Measurements from ENCODE around the gene LONRF3. TPM values are rescaled to one million over a fixed set of nuclear protein-coding genes. Genes with fewer than 3 reads are reported as not detected.

Gene LONRF3
- total RNA-seq, 1 donor: 0.36 TPM

DNA sequence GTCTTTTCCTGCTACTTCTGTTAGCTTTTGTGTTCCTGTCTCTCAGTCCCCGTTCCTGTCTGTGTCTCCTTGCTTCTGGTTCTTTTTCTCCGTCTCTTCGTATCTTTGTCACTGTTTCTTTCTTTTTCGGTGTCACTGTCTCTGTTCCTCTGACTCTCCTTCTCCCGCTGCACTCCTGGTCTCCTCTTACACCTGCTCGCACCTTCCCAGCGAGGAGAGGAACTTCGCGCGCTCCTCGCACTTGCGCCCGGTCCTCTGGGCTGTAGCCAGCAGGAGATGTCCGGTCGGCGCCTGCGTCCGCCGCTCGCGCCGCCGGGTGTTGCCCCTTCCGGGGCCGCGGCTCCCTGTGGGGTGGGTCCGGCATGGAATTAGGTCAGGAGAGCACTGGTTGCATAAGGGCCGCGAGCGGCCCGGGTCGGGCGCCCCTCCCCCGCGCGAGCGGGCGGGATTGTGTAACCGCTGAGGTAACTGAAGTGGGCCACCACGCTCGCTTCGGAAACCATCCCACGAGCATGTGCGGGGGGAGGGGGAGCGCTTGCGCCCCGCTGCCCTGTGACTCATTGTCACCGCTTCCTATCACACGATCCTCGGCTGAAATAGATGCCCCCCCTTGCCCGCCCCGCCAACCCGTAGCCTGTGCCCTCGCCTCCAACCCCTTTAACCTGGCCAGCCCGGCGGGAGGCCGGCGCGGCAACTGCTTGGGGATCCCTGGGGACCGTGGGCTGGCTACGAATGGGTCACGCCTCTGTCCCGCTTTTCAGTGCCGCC lies 1.6 kb downstream of the LONRF3 start:
- Histone ChIP-seq H3K27me3 (ENCODE audit: insufficient read depth, low read length) (peaks cover 43% of the 10 kb centered on the region), H3K9me3 (ENCODE audit: low read depth, low read length) (no peaks in the 10 kb centered on the region), H3K79me2 (ENCODE audit: insufficient read depth, low read length) (no peaks in the 10 kb centered on the region), H2AFZ (ENCODE audit: low read length) (no peak overlapping the region), H3K36me3 (ENCODE audit: insufficient read depth, low read length) (no peaks in the 10 kb centered on the region), H4K20me1 (ENCODE audit: insufficient read depth, low read length) (no peaks in the 10 kb centered on the region), H3K4me2 (ENCODE audit: insufficient read depth, low read length) (peak overlapping the region; percentile 70), H3K4me3 (ENCODE audit: insufficient read depth, low read length) (peak overlapping the region; percentile 55), H3K4me1 (ENCODE audit: insufficient read depth, low read length) (no peaks in the 10 kb centered on the region), H3K27ac (ENCODE audit: low read depth, low read length) (no peak overlapping the region)
- DNase-seq (ENCODE audit: insufficient read length, low spot score, missing footprints): peak; percentile 78
- TF ChIP-seq, protein P1, sequence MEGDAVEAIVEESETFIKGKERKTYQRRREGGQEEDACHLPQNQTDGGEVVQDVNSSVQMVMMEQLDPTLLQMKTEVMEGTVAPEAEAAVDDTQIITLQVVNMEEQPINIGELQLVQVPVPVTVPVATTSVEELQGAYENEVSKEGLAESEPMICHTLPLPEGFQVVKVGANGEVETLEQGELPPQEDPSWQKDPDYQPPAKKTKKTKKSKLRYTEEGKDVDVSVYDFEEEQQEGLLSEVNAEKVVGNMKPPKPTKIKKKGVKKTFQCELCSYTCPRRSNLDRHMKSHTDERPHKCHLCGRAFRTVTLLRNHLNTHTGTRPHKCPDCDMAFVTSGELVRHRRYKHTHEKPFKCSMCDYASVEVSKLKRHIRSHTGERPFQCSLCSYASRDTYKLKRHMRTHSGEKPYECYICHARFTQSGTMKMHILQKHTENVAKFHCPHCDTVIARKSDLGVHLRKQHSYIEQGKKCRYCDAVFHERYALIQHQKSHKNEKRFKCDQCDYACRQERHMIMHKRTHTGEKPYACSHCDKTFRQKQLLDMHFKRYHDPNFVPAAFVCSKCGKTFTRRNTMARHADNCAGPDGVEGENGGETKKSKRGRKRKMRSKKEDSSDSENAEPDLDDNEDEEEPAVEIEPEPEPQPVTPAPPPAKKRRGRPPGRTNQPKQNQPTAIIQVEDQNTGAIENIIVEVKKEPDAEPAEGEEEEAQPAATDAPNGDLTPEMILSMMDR (IDR thresholded peaks at IDR 0.05; ENCODE audit: extremely low read depth, low read depth, low read length): no peak

DNA sequence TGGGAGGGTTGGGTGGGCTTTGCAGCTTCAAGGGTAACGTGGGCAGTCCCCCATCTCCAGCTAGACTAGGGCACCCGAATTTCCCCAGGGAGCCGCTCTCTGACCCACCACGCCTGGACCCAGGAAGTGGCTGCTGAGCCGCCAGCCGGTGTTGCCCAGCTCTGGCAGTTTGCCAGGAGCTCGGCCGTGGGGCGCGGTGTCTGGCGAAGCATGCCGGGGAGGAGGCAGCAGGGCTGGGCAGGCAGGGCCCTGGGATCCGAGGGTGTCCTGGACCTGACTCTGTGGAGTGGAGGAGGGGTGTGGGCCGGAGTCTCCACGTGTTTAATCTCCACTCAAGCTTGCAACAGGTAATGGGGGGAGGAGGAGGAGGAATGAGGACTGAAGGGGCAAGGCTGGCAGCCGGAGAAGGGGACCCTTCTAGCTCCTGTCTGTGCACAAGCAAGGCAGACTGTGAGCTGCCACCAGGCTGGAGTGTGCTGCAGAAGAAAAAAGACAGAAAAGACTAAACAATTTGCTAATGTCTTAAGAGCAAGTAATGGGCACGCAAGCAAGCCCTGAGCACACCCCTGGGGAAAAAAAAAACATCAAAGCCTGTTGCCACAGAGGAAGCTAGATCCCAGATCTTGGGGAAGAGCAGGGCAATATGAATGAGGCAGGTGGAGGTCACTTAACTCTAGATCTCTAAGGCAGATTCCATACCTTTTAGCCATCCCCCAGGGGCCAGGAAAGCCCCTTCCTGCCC lies 2.4 kb downstream of the LONRF3 start:
- Histone ChIP-seq H3K36me3 (ENCODE audit: insufficient read depth, low read length) (no peaks in the 10 kb centered on the region), H4K20me1 (ENCODE audit: insufficient read depth, low read length) (no peaks in the 10 kb centered on the region), H3K79me2 (ENCODE audit: insufficient read depth, low read length) (no peaks in the 10 kb centered on the region), H3K4me3 (ENCODE audit: insufficient read depth, low read length) (no peak overlapping the region), H3K27ac (ENCODE audit: low read depth, low read length) (no peak overlapping the region), H3K27me3 (ENCODE audit: insufficient read depth, low read length) (peaks cover 39% of the 10 kb centered on the region), H3K4me2 (ENCODE audit: insufficient read depth, low read length) (peak overlapping the region; percentile 70), H2AFZ (ENCODE audit: low read length) (no peak overlapping the region), H3K9me3 (ENCODE audit: low read depth, low read length) (no peaks in the 10 kb centered on the region), H3K4me1 (ENCODE audit: insufficient read depth, low read length) (no peaks in the 10 kb centered on the region)
- TF ChIP-seq, protein P1 (IDR thresholded peaks at IDR 0.05; ENCODE audit: extremely low read depth, low read depth, low read length): no peak
- DNase-seq (ENCODE audit: insufficient read length, low spot score, missing footprints): peak; percentile 79

DNA sequence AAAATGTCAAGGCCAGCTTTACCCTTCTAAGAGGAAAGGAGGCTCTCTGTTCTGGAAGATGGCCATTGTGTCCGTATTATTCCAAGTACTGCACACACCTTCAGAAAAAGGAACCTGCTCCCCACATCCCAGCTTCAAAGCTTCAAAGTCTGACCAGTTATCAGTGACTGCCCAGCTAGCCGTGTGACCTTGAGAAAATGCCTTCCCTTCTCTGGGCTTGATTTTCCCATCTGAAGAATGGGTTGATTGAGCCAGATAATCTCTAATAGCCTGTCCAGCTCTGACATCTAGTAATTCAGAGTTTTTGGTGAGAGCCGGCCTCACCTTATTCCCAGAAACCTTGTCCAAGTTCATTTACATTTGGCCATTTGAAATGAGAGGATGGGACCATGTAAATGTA lies 3.0 kb downstream of the LONRF3 start:
- H3K27me3 ChIP-seq (ENCODE audit: insufficient read depth, low read length): peaks cover 34% of the 10 kb centered on the region
- no peaks in the 10 kb centered on the region for H3K4me1 ChIP-seq (ENCODE audit: insufficient read depth, low read length)
- no peak overlapping the region for H3K27ac ChIP-seq (ENCODE audit: low read depth, low read length)
- no peak overlapping the region for H3K4me3 ChIP-seq (ENCODE audit: insufficient read depth, low read length)
- no peaks in the 10 kb centered on the region for H4K20me1 ChIP-seq (ENCODE audit: insufficient read depth, low read length)
- H3K9me3 ChIP-seq (ENCODE audit: low read depth, low read length): no peaks in the 10 kb centered on the region
- no peaks in the 10 kb centered on the region for H3K79me2 ChIP-seq (ENCODE audit: insufficient read depth, low read length)
- H3K4me2 ChIP-seq (ENCODE audit: insufficient read depth, low read length): no peak overlapping the region
- DNase-seq (ENCODE audit: insufficient read length, low spot score, missing footprints): peak; percentile 79
- H3K36me3 ChIP-seq (ENCODE audit: insufficient read depth, low read length): no peaks in the 10 kb centered on the region
- TF ChIP-seq, protein P1 (IDR thresholded peaks at IDR 0.05; ENCODE audit: extremely low read depth, low read depth, low read length): no peak
- no peak overlapping the region for H2AFZ ChIP-seq (ENCODE audit: low read length)

DNA sequence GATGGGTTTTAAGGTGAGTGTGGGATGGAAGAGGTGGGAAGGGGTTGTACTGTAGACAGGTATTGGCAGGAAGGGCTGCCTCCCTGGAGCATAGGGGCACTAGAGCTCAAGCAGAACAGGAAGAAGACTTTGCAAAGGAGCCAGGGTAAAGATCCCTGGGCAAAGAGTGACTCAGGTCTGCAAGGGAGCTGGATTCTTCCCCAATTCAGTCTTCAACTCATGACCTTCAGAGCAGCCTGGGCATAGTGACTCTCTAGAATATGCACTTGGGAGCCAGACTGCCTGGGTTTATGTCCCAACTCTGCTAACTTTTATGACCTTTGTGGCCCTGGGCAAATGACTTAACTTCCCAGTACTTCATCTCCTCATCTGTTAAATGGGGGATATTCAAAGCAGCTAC lies 4.0 kb downstream of the LONRF3 start:
- TF ChIP-seq, protein P1 (IDR thresholded peaks at IDR 0.05; ENCODE audit: extremely low read depth, low read depth, low read length): no peak
- no peak for DNase-seq (ENCODE audit: insufficient read length, low spot score, missing footprints)
- H3K4me2 ChIP-seq (ENCODE audit: insufficient read depth, low read length): no peak overlapping the region
- no peaks in the 10 kb centered on the region for H3K79me2 ChIP-seq (ENCODE audit: insufficient read depth, low read length)
- H3K36me3 ChIP-seq (ENCODE audit: insufficient read depth, low read length): no peaks in the 10 kb centered on the region
- no peak overlapping the region for H2AFZ ChIP-seq (ENCODE audit: low read length)
- no peaks in the 10 kb centered on the region for H3K4me1 ChIP-seq (ENCODE audit: insufficient read depth, low read length)
- H3K27ac ChIP-seq (ENCODE audit: low read depth, low read length): no peak overlapping the region
- no peak overlapping the region for H3K4me3 ChIP-seq (ENCODE audit: insufficient read depth, low read length)
- H3K27me3 ChIP-seq (ENCODE audit: insufficient read depth, low read length): peaks cover 30% of the 10 kb centered on the region
- H4K20me1 ChIP-seq (ENCODE audit: insufficient read depth, low read length): no peaks in the 10 kb centered on the region
- no peaks in the 10 kb centered on the region for H3K9me3 ChIP-seq (ENCODE audit: low read depth, low read length)
